ENCODE data around the gene ZSCAN22. TPM values are rescaled to one million over a fixed set of nuclear protein-coding genes. Genes with fewer than 3 reads are reported as not detected.

ZSCAN22 gene
- total RNA-seq, 1 donor from 2014 or later = 6.3 TPM

GRCh38 chr19:58328999-58329398 is 2.2 kb downstream of the ZSCAN22 start:
- H3K36me3 Mint-ChIP-seq (ENCODE audit: low read depth) = no peaks in the 10 kb centered on the region
- no peaks in the 10 kb centered on the region for H3K9me3 Mint-ChIP-seq
- no peak overlapping the region for H3K4me3 Mint-ChIP-seq
- H3K27ac Mint-ChIP-seq (ENCODE audit: unreplicated experiment) = peak overlapping the region; percentile 6
- peak; percentile 48 for TF ChIP-seq CTCF (conservative IDR thresholded peaks at IDR 0.05)
- DNase-seq (ENCODE audit: low read depth, low spot score) = peak; percentile 46
- peaks cover 12% of the 10 kb centered on the region for H3K4me1 Mint-ChIP-seq
- no peaks in the 10 kb centered on the region for H3K27me3 Mint-ChIP-seq (ENCODE audit: low read depth)

GRCh38 chr19:58330458-58330857 is 3.7 kb downstream of the ZSCAN22 start:
- Mint-ChIP-seq H3K9me3 (no peaks in the 10 kb centered on the region), H3K4me3 (peak overlapping the region; percentile 43), H3K36me3 (ENCODE audit: low read depth) (no peaks in the 10 kb centered on the region), H3K27ac (ENCODE audit: unreplicated experiment) (no peak overlapping the region), H3K27me3 (ENCODE audit: low read depth) (no peaks in the 10 kb centered on the region), H3K4me1 (peaks cover 12% of the 10 kb centered on the region)
- no peak for DNase-seq (ENCODE audit: low read depth, low spot score)
- no peak for TF ChIP-seq CTCF (conservative IDR thresholded peaks at IDR 0.05)

- H3K4me3 Mint-ChIP-seq = no peak overlapping the region
- H3K9me3 Mint-ChIP-seq = no peaks in the 10 kb centered on the region
- no peak for DNase-seq (ENCODE audit: low read depth, low spot score)
- peaks cover 12% of the 10 kb centered on the region for H3K4me1 Mint-ChIP-seq
- H3K27me3 Mint-ChIP-seq (ENCODE audit: low read depth) = no peaks in the 10 kb centered on the region
- H3K27ac Mint-ChIP-seq (ENCODE audit: unreplicated experiment) = no peak overlapping the region
- H3K36me3 Mint-ChIP-seq (ENCODE audit: low read depth) = no peaks in the 10 kb centered on the region
- no peak for TF ChIP-seq CTCF (conservative IDR thresholded peaks at IDR 0.05)
These were observed 5.9 kb downstream of the ZSCAN22 start for GRCh38 chr19:58332697-58333096.

- no peak overlapping the region for H3K4me3 Mint-ChIP-seq
- peaks cover 4% of the 10 kb centered on the region for H3K4me1 Mint-ChIP-seq
- no peak for DNase-seq (ENCODE audit: low read depth, low spot score)
- no peaks in the 10 kb centered on the region for H3K27me3 Mint-ChIP-seq (ENCODE audit: low read depth)
- no peak overlapping the region for H3K27ac Mint-ChIP-seq (ENCODE audit: unreplicated experiment)
- no peak for TF ChIP-seq CTCF (conservative IDR thresholded peaks at IDR 0.05)
- peaks cover 17% of the 10 kb centered on the region for H3K36me3 Mint-ChIP-seq (ENCODE audit: low read depth)
- H3K9me3 Mint-ChIP-seq = no peaks in the 10 kb centered on the region
These were observed 8.0 kb downstream of the ZSCAN22 start for GRCh38 chr19:58334691-58335249.

- H3K4me3 Mint-ChIP-seq = no peak overlapping the region
- H3K27ac Mint-ChIP-seq (ENCODE audit: unreplicated experiment) = no peak overlapping the region
- H3K4me1 Mint-ChIP-seq = no peaks in the 10 kb centered on the region
- no peak for TF ChIP-seq CTCF (conservative IDR thresholded peaks at IDR 0.05)
- H3K36me3 Mint-ChIP-seq (ENCODE audit: low read depth) = peaks cover 21% of the 10 kb centered on the region
- no peak for DNase-seq (ENCODE audit: low read depth, low spot score)
- no peaks in the 10 kb centered on the region for H3K9me3 Mint-ChIP-seq
- H3K27me3 Mint-ChIP-seq (ENCODE audit: low read depth) = no peaks in the 10 kb centered on the region
These were observed 8.8 kb downstream of the ZSCAN22 start for GRCh38 chr19:58335630-58336029.
